Caco-2 (cell line): ENCODE data around the gene SSUH2. TPM values are rescaled to one million over a fixed set of nuclear protein-coding genes. Genes with fewer than 3 reads are reported as not detected.

Source experiments
- BruUV-seq: library from RNA; stranded (reverse); fragments of 400-500 nt; replicated peaks from 2 replicates; lab custom pipeline; 2021; lab: Mats Ljungman, UMichigan
- CTCF ChIA-PET: fragments of 300-600 bp; sonication (Branson Sonifier 250); formaldehyde crosslinking; loops from one replicate; lab custom pipeline; 2022; ENCODE audit warnings: antibody characterized with exemption; lab: Charles Lee
- POLR2A ChIA-PET: fragments of 300-600 bp; sonication (Branson Sonifier 250); formaldehyde crosslinking; loops from one replicate; lab custom pipeline; 2022; ENCODE audit warnings: antibody characterized with exemption; lab: Charles Lee
- DNase-seq, 2 experiments: peaks; one replicate each; pipeline versions ENCODE4 v3.0.0 to v3.0.0-alpha.2; 2020 to 2022
- H3K27me3 ChIP-seq: replicated peaks from 2 replicates; pipeline ENCODE4 v1.6.0; 2011; ENCODE audit warnings: low read length; ENCODE audit not compliant: control insufficient read depth, insufficient read depth
- H3K36me3 ChIP-seq: 2 replicates; pipeline ENCODE4 v1.5.1; 2011; ENCODE audit warnings: low read length; ENCODE audit not compliant: control insufficient read depth, insufficient read depth
- H3K4me1 ChIP-seq: fragments of 250-450 bp; sonication (Bioruptor Pico); 2 replicates; pipeline ENCODE4 v1.5.1; 2020; ENCODE audit warnings: mild to moderate bottlenecking
- H3K4me3 ChIP-seq: 2 replicates; pipeline ENCODE4 v1.5.1; 2011; ENCODE audit warnings: low read depth, mild to moderate bottlenecking, control low read depth, low read length
- H3K9me3 ChIP-seq: fragments of 250-450 bp; sonication (Bioruptor Pico); 2 replicates; pipeline ENCODE4 v1.5.1; 2020; ENCODE audit warnings: mild to moderate bottlenecking, moderate library complexity
- H3K27ac Mint-ChIP-seq: one replicate; pipeline ENCODE4 v1.8.0; 2022; ENCODE audit warnings: mixed read lengths; ENCODE audit not compliant: unreplicated experiment
- H3K27me3 Mint-ChIP-seq: one replicate; pipeline ENCODE4 v1.8.0; 2022; ENCODE audit warnings: mixed read lengths; ENCODE audit not compliant: insufficient read depth, unreplicated experiment
- H3K36me3 Mint-ChIP-seq: one replicate; pipeline ENCODE4 v1.8.0; 2022; ENCODE audit warnings: mild to moderate bottlenecking, mixed read lengths; ENCODE audit not compliant: insufficient read depth, unreplicated experiment
- H3K4me1 Mint-ChIP-seq: one replicate; pipeline ENCODE4 v1.8.0; 2022; ENCODE audit warnings: low read depth, mixed read lengths; ENCODE audit not compliant: unreplicated experiment
- H3K4me3 Mint-ChIP-seq: one replicate; pipeline ENCODE4 v1.8.0; 2022; ENCODE audit warnings: mild to moderate bottlenecking, moderate library complexity, mixed read lengths; ENCODE audit not compliant: unreplicated experiment
- H3K9me3 Mint-ChIP-seq: one replicate; pipeline ENCODE4 v1.8.0; 2022; ENCODE audit warnings: mixed read lengths; ENCODE audit not compliant: unreplicated experiment
- CTCF ChIP-seq, 2 experiments: fragments of 200-600 bp in 1 of 2; IDR thresholded peaks; 1 replicate in 1 of 2; 2 replicates in 1 of 2; pipeline versions ENCODE4 v1.5.1 to v1.8.0; 2011 to 2022; ENCODE audit warnings: antibody characterized with exemption in 1 of 2, control low read depth in 1 of 2, inconsistent platforms in 1 of 2, low read depth in 1 of 2, low read length in 1 of 2, mild to moderate bottlenecking in 1 of 2, moderate library complexity in 1 of 2; ENCODE audit not compliant: insufficient read depth in 1 of 2, severe bottlenecking in 1 of 2, unreplicated experiment in 1 of 2
- intact Hi-C: fragments of 100-400 bp; cut with micrococcal nuclease; formaldehyde crosslinking; loops from one replicate; pipeline ENCODE4 v1.10.0; 2022; ENCODE audit not compliant: unreplicated experiment
- total RNA-seq: library from RNA; stranded (reverse); gene quantifications from 2 replicates; pipeline ENCODE4 v1.2.3, GENCODE V29; 2022

The SSUH2 gene
- total RNA-seq, 1 experiment from 2014 or later: 9.4 TPM

DNA sequence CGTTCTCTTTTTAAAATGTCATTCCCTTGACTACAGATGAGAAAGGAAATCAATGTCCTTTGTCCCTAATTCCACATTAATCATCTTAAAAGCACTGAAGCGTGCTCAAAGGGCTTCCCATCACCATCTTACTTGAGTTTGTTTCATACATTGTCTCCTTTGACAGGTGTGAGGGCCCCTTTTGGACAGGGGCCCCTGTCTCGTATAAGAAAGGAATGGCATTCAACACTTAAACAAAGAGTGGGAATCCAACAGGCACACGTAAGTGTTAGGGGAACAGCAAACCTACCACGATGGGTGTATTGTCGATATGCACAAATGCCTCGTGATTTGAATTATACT lies 5.0 kb downstream of the SSUH2 start:
- Mint-ChIP-seq H3K4me1 (no peaks in the 10 kb centered on the region), H3K4me3 (no peak overlapping the region), H3K36me3 (no peaks in the 10 kb centered on the region), H3K27me3 (no peaks in the 10 kb centered on the region), H3K9me3 (peaks cover 10% of the 10 kb centered on the region), H3K27ac (no peak overlapping the region)
- H3K4me1 ChIP-seq: peaks cover 8% of the 10 kb centered on the region; the same call in 1 of the 2 replicates
- no peak for TF ChIP-seq CTCF (IDR thresholded peaks at IDR 0.05; ENCODE audit: insufficient read depth in 1 of 2, low read depth in 1 of 2, low read length in 1 of 2, severe bottlenecking in 1 of 2, unreplicated experiment in 1 of 2)
- ChIA-PET POLR2A (no interaction called here), CTCF (no interaction called here)
- H3K9me3 ChIP-seq: peaks cover 3% of the 10 kb centered on the region; the same call in 1 of the 2 replicates
- BruUV-seq: no TSS peak
- H3K4me3 ChIP-seq: no peak overlapping the region
- no peak for DNase-seq
- no peaks in the 10 kb centered on the region for H3K27me3 ChIP-seq
- intact Hi-C loops: no loop called here
- H3K36me3 ChIP-seq: no peaks in the 10 kb centered on the region; the same call in 1 of the 2 replicates

- TF ChIP-seq CTCF (IDR thresholded peaks at IDR 0.05; ENCODE audit: insufficient read depth in 1 of 2, low read depth in 1 of 2, low read length in 1 of 2, severe bottlenecking in 1 of 2, unreplicated experiment in 1 of 2): no peak
- BruUV-seq: no TSS peak
- Histone ChIP-seq H3K9me3 (peaks cover 3% of the 10 kb centered on the region; the same call in 1 of the 2 replicates), H3K27me3 (no peaks in the 10 kb centered on the region), H3K4me1 (peaks cover 8% of the 10 kb centered on the region; the same call in 1 of the 2 replicates), H3K36me3 (no peaks in the 10 kb centered on the region; the same call in 1 of the 2 replicates), H3K4me3 (no peak overlapping the region)
- POLR2A ChIA-PET: no interaction called here
- CTCF ChIA-PET: no interaction called here
- Mint-ChIP-seq H3K36me3 (no peaks in the 10 kb centered on the region), H3K4me1 (no peaks in the 10 kb centered on the region), H3K27ac (no peak overlapping the region), H3K9me3 (peaks cover 10% of the 10 kb centered on the region), H3K27me3 (no peaks in the 10 kb centered on the region), H3K4me3 (no peak overlapping the region)
- intact Hi-C loops: no loop called here
- no peak for DNase-seq
Observed at GRCh38 chr3:8638994-8639658, 5.5 kb downstream of the SSUH2 start.

GRCh38 chr3:8637348-8637747 lies 7.2 kb downstream of the SSUH2 start:
- H3K27me3 ChIP-seq: no peaks in the 10 kb centered on the region
- Mint-ChIP-seq H3K4me1 (no peaks in the 10 kb centered on the region), H3K27ac (no peak overlapping the region), H3K4me3 (no peak overlapping the region), H3K36me3 (no peaks in the 10 kb centered on the region), H3K27me3 (no peaks in the 10 kb centered on the region), H3K9me3 (peaks cover 10% of the 10 kb centered on the region)
- no peak for TF ChIP-seq CTCF (IDR thresholded peaks at IDR 0.05; ENCODE audit: insufficient read depth in 1 of 2, low read depth in 1 of 2, low read length in 1 of 2, severe bottlenecking in 1 of 2, unreplicated experiment in 1 of 2)
- H3K36me3 ChIP-seq: no peaks in the 10 kb centered on the region; the same call in 1 of the 2 replicates
- H3K9me3 ChIP-seq: peaks cover 3% of the 10 kb centered on the region; the same call in 1 of the 2 replicates
- no peak overlapping the region for H3K4me3 ChIP-seq
- BruUV-seq: no TSS peak
- intact Hi-C loops: no loop called here
- H3K4me1 ChIP-seq: peaks cover 10% of the 10 kb centered on the region
- POLR2A ChIA-PET: no interaction called here
- CTCF ChIA-PET: interaction anchor here (0.6 to 0.9 kb wide), 2 partner anchors 9 to 1509 kb away, joined by 3 to 7 read pairs; no protein-coding TSS in a partner anchor
- no peak for DNase-seq
